GM04503 (cell line): ENCODE results near the gene MICAL2.
A peak's percentile ranks its signal among the peaks of the same experiment; 100 is the strongest.

Experiments used
- DNase-seq: peaks from one replicate; pipeline ENCODE4 v3.0.0-alpha.2; 2012; ENCODE audit warnings: low read depth

MICAL2 gene

DNA sequence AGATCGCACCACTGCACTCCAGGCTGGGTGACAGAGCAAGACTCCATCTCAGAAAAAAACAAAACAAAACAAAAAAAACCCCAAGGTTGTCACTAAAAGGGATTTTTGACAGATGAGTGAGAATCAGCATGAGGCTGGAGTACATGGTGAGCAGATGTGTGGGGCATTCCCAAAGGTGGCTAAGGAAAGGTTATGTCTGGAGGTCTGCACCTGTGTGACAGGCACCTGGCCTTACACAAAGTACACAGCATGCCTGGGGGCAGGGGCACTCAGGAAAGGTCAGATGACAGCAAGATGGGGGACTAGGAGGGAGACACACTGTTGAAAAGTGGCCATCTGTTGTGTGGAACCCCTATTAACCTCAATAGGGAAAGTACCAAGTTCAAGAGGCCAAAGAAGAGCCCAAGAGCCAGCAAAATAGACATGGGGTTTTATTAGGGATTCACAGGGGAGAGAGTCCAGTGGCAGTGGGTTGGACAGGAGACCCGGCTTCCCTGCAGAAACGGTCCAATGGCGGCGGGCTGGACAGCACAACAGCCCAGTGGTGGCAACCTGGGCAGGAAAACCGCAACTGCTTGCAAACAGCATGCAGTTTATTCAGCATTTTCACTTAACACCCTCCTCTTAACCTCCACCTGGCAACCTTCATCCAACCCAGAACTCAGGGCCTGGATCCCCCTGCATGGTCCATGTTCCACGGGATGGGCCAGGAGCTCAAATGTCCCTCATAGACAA lies 101.1 kb downstream of the MICAL2 start:
- no peak for DNase-seq

DNA sequence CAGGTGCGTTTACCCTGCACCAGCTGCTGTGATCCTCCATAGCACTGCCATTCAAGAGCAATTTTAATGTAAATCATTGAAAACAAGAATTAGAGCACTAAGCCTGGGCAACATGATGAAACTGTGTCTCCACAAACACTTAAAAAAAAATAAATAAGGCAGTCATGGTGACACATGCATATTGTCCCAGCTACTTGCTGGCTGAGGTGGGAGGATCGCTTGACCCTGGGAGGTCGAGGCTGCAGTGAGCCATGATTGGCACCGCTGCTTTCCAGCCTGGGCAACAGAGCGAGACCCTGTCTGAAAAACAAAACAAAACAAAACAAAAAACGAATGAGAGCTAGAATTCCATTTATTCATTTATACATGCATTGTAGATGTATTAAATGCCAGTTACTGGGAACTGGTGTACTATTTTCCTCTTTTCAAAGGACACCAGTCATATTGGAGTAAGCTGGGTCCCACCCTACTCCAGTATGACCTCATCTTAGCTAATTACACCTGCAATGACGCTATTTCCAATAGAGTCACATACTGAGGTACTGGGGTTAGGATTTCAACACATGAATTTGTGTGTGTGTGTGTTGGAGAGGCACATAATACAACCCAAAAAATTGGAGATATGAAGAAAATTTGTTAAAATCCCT lies 101.9 kb downstream of the MICAL2 start:
- DNase-seq, result no peak

DNA sequence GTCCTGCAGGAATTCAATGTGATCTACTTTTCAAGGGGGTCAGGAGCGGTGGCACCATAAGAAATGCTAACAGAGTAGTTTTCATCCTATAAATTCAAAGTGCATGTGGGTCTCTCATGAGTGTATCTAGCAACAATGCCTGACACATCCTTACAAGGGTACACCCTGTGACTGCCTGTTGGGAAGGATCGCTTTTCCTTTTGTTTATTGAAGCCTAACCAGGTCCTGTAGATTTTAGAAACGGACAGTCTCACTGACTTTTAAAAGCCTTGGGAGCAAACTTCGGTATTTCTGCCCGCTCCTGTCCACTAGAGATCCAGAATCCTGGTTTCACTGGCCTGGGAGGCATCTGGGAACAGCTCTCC lies 102.4 kb downstream of the MICAL2 start:
- no peak for DNase-seq

GRCh38 chr11:12213883-12214282 lies 103.5 kb downstream of the MICAL2 start:
- DNase-seq, result no peak

GRCh38 chr11:12214751-12215150 lies 104.4 kb downstream of the MICAL2 start:
- peak; percentile 28 for DNase-seq

- no peak for DNase-seq
These were observed 104.8 kb downstream of the MICAL2 start for GRCh38 chr11:12215181-12215593.

- no peak for DNase-seq
These were observed 105.7 kb downstream of the MICAL2 start for GRCh38 chr11:12216041-12216451.

- DNase-seq, result no peak
These were observed 106.4 kb downstream of the MICAL2 start for GRCh38 chr11:12216671-12217374.

- DNase-seq, result no peak
These were observed 107.5 kb downstream of the MICAL2 start for GRCh38 chr11:12217879-12218278.

- no peak for DNase-seq
These were observed 108.5 kb downstream of the MICAL2 start for GRCh38 chr11:12218909-12219308.

GRCh38 chr11:12219757-12220156 lies 109.4 kb downstream of the MICAL2 start:
- DNase-seq, result no peak

DNA sequence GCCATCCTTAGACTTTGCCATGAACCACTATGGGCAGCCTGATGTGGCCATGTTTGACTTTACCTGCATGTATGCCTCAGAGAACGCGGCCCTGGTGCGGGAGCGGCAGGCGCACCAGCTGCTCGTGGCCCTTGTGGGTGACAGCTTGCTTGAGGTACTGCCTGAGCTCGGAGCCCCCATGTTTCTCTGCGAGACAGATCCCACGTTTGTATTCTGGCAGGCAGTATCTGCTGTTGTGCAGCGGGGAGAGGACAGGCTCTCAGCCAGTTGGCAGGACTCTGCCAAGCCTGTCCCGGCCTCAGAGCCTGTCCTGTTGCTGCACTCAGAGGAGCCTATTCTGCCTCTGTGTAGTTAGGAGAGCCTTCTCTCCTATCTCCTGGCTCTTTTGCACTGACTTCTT lies 109.9 kb downstream of the MICAL2 start:
- no peak for DNase-seq

GRCh38 chr11:12221051-12221535 lies 110.7 kb downstream of the MICAL2 start:
- DNase-seq, result no peak

DNA sequence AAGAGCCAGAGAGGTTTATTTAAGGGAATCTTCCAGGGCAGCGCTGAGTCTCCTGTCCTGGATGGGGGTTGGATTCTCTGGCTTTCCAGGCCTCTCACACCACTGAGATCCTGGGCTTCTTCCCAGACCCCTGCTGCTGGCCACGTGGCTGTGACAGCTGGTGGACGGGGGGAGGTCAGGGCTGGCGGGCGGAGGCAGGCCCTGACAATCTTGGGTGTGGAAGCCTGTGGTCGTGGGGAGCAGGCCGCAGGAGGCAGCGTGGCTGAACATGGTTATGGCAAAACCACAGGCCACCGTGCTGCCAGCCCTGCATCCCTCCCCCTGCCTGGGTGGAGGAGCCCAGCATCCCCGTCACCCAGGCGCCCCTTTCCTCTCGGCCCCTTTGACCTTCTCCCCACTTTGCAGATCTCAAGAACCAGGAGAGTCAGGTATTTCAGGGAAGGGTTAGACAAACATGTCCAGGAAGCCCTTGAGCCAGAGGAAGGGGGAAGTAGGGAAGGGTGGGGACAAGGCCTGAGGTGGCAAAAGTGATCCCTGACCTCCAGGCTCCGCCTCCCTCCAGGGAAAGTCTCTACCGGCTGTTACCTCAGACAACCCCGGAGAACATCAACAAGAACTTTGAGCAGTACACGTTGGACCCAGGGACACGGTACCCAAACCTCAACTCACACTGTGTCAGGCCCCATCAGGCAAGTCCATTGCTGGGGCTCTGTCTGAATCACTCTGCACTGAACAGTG lies 111.8 kb downstream of the MICAL2 start:
- no peak for DNase-seq

GRCh38 chr11:12223771-12224536 lies 113.6 kb downstream of the MICAL2 start:
- DNase-seq, result no peak

DNA sequence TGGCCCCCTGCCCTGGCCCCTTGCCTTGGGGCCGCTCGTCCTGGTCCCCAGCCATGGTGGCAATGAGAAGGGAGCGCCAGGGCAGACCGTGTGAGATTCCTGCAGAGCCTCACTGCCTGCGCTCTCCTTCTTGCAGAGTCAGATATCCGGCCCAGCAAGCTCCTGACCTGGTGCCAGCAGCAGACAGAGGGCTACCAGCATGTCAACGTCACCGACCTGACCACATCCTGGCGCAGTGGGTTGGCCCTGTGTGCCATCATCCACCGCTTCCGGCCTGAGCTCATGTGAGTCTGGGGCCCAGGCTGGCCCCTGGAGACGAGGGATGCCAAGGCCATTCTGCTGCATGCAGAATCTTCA lies 114.1 kb downstream of the MICAL2 start:
- no peak for DNase-seq

- no peak for DNase-seq
These were observed 114.8 kb downstream of the MICAL2 start for GRCh38 chr11:12225046-12225739.

DNA sequence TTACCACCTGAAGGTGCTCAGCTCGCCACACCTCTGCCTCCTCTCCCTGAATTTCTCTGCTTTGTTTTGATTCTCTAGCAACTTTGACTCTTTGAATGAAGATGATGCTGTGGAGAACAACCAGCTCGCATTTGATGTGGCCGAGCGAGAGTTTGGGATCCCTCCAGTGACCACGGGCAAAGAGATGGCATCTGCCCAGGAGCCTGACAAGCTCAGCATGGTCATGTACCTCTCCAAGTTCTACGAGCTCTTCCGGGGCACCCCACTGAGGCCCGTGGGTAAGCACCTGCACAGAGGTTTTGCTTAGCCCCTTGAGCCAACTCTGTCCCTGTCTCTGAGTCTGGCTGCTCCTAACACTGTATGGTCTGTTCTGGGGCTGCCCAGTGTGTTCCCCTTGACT lies 115.7 kb downstream of the MICAL2 start:
- no peak for DNase-seq

DNA sequence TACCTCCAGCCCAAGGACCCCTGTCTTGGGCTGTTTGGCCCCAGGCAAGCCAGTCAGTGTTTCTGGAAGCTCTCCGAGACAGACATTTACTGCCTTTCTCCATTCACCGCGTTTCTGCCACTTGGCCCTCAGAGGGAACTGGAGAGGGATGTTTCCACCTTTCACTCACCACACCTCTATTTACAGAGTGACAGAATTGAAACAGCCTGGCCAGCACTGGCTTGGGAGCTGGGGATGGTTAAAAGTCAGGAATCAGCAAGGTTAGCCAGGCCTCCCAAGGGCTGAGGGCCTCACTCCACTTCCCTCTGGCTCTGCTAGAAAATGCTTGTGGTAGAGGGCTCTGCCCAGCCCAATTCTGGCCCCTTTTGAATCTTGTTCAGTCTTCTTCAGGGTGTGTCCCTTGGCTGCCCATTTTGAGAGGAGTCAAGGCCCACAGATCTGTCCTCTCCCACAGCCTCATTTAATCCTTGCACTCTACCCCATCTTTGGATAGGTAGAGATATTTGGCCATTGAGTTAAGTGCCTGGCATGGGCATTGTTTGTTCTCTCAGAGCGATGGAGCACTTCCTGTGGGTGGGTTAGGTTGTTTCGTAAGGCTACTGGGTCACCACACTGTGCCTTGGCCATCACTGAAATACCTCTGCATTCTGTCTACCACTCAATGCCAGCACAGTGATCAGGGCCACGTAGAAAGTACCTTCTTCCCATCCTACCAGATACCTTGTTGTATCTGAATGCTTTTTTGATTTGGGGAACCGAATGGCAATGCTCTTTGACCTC lies 119.2 kb downstream of the MICAL2 start:
- DNase-seq, result no peak

DNA sequence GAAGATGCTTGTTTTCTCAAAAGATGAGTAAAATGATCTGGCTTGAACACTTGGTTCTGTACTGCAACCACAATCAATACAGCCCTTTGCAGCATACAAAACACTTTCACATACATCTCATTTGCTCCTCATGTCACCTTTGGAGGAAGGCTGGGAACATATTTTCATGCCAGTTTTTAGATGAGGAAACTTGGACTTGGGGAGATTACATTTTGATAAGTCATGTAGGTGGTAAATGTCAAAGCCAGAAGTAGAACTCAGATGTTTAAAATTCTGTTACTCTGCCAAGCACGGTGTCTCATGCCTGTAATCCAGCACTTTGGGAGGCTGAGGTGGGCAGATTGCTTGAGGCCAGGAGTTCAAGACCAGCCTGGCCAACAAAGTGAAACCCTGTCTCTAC lies 121.8 kb downstream of the MICAL2 start:
- DNase-seq, result no peak
